DOHH2 (cell line): ENCODE results near the gene POLRMT.
A peak's percentile ranks its signal among the peaks of the same experiment; 100 is the strongest.

Experiments used
- H3F3A ChIP-seq: fragments of 200-600 bp; sonication (generic), shearing (Covaris generic); 2 replicates; pipeline ENCODE4 v1.6.0; 2016; ENCODE audit warnings: antibody characterized with exemption, mild to moderate bottlenecking; ENCODE audit not compliant: control insufficient read depth, insufficient read depth
- H3K27ac ChIP-seq: fragments of 200-600 bp; sonication (generic); 2 replicates; pipeline ENCODE4 v1.5.1; 2014; ENCODE audit warnings: low read depth, mild to moderate bottlenecking, low read length, moderate library complexity
- H3K27me3 ChIP-seq: fragments of 200-600 bp; sonication (generic); 2 replicates; pipeline ENCODE4 v1.6.1; 2014; ENCODE audit warnings: mild to moderate bottlenecking, low read length, mixed read lengths; ENCODE audit not compliant: control insufficient read depth
- H3K36me3 ChIP-seq: fragments of 200-600 bp; sonication (generic); 2 replicates; pipeline ENCODE4 v1.6.1; 2014; ENCODE audit warnings: mild to moderate bottlenecking, low read length, moderate library complexity, mixed read lengths; ENCODE audit not compliant: control insufficient read depth
- H3K4me1 ChIP-seq: fragments of 200-600 bp; sonication (generic); 2 replicates; pipeline ENCODE4 v1.6.1; 2014; ENCODE audit warnings: mild to moderate bottlenecking, low read length, mixed read lengths; ENCODE audit not compliant: control insufficient read depth
- H3K4me2 ChIP-seq: fragments of 200-600 bp; sonication (generic); 2 replicates; pipeline ENCODE4 v1.6.0; 2014; ENCODE audit warnings: mild to moderate bottlenecking, low read length, moderate library complexity
- H3K4me3 ChIP-seq: fragments of 200-600 bp; sonication (generic); 2 replicates; pipeline ENCODE4 v1.5.1; 2014; ENCODE audit warnings: mild to moderate bottlenecking, low read length, mixed read lengths
- H3K79me2 ChIP-seq: fragments of 200-600 bp; sonication (generic); 2 replicates; pipeline ENCODE4 v1.6.1; 2014; ENCODE audit warnings: mild to moderate bottlenecking, low read length, mixed read lengths; ENCODE audit not compliant: control insufficient read depth
- H3K9me2 ChIP-seq: fragments of 200-600 bp; sonication (generic); replicated peaks from 2 replicates; pipeline ENCODE4 v1.6.1; 2014; ENCODE audit warnings: mild to moderate bottlenecking, low read length, mixed read lengths; ENCODE audit not compliant: control insufficient read depth
- H3K9me3 ChIP-seq: fragments of 200-600 bp; sonication (generic); 2 replicates; pipeline ENCODE4 v1.6.1; 2014; ENCODE audit warnings: antibody characterized with exemption, low read length, mixed read lengths; ENCODE audit not compliant: control insufficient read depth, insufficient read depth
- H4K20me1 ChIP-seq: fragments of 200-600 bp; sonication (generic); 2 replicates; pipeline ENCODE4 v1.6.0; 2014; ENCODE audit warnings: low read depth, mild to moderate bottlenecking, antibody characterized with exemption, low read length, moderate library complexity; ENCODE audit not compliant: control insufficient read depth, insufficient read depth
- EZH2phosphoT487 ChIP-seq: fragments of 200-600 bp; sonication (generic); IDR thresholded peaks from 2 replicates; pipeline ENCODE4 v1.6.1; 2017; ENCODE audit warnings: borderline replicate concordance, mild to moderate bottlenecking, antibody characterized with exemption, low read length, moderate library complexity, mixed read lengths
- TF ChIP-seq, protein P1 (sequence below): fragments of 200-600 bp; sonication (generic); IDR thresholded peaks from one replicate; pipeline ENCODE4 v1.5.1; 2014; ENCODE audit warnings: antibody characterized with exemption, mild to moderate bottlenecking, low read depth, low read length; ENCODE audit not compliant: poor library complexity, severe bottlenecking

The POLRMT gene

GRCh38 chr19:612941-613340 is 20.4 kb downstream of the POLRMT start:
- no peak overlapping the region for H3K27ac ChIP-seq
- H3K9me2 ChIP-seq: no peaks in the 10 kb centered on the region
- no peaks in the 10 kb centered on the region for H4K20me1 ChIP-seq
- H3K4me3 ChIP-seq: no peak overlapping the region
- H3K9me3 ChIP-seq: no peaks in the 10 kb centered on the region
- H3F3A ChIP-seq: no peaks in the 10 kb centered on the region
- H3K27me3 ChIP-seq: no peaks in the 10 kb centered on the region
- no peak overlapping the region for H3K4me2 ChIP-seq
- H3K79me2 ChIP-seq: no peaks in the 10 kb centered on the region
- TF ChIP-seq EZH2phosphoT487: no peak
- TF ChIP-seq, protein P1, sequence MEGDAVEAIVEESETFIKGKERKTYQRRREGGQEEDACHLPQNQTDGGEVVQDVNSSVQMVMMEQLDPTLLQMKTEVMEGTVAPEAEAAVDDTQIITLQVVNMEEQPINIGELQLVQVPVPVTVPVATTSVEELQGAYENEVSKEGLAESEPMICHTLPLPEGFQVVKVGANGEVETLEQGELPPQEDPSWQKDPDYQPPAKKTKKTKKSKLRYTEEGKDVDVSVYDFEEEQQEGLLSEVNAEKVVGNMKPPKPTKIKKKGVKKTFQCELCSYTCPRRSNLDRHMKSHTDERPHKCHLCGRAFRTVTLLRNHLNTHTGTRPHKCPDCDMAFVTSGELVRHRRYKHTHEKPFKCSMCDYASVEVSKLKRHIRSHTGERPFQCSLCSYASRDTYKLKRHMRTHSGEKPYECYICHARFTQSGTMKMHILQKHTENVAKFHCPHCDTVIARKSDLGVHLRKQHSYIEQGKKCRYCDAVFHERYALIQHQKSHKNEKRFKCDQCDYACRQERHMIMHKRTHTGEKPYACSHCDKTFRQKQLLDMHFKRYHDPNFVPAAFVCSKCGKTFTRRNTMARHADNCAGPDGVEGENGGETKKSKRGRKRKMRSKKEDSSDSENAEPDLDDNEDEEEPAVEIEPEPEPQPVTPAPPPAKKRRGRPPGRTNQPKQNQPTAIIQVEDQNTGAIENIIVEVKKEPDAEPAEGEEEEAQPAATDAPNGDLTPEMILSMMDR: no peak
- peaks cover 14% of the 10 kb centered on the region for H3K4me1 ChIP-seq
- peaks cover 11% of the 10 kb centered on the region for H3K36me3 ChIP-seq

- peaks cover 14% of the 10 kb centered on the region for H3K4me1 ChIP-seq
- no peaks in the 10 kb centered on the region for H3F3A ChIP-seq
- TF ChIP-seq, protein P1: no peak
- TF ChIP-seq EZH2phosphoT487: no peak
- no peaks in the 10 kb centered on the region for H3K9me3 ChIP-seq
- H3K4me3 ChIP-seq: no peak overlapping the region
- H3K27ac ChIP-seq: no peak overlapping the region
- no peak overlapping the region for H3K4me2 ChIP-seq
- H3K9me2 ChIP-seq: no peaks in the 10 kb centered on the region
- no peaks in the 10 kb centered on the region for H3K27me3 ChIP-seq
- H3K36me3 ChIP-seq: peaks cover 9% of the 10 kb centered on the region
- H4K20me1 ChIP-seq: no peaks in the 10 kb centered on the region
- no peaks in the 10 kb centered on the region for H3K79me2 ChIP-seq
Measured at GRCh38 chr19:611481-611868, 21.9 kb downstream of the POLRMT start.

DNA sequence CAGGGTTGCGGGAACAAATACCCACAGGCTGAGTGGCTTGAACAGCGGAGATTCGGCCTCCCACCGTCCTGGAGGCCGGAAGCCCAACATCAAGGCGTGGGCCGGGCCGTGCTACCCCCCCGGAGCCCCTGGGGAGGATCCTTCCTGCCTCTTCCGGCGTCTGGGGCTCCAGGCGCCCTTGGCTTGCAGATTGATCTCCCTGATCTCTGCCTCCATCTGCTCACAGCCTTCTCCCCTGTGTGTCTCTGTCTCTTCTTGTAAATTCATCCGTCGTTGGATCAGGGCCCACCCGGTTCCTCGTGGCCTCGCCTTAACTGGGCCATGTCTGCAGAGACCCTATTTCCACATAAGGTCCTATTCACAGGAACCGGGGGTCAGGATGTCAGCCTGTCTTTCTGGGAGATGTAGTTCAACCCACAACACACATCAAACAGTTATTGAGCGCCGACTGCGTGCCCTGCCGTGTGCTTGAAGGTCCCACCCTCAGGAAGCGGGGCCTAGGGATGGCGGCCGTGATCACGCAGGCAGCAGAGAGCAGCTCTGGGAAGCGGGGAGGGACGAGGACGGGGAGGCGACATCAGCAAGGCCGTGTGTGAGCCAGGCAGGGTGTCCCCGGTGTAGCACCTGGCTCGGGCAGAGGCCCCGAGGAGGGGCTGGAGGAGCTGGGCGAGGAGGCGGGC is 22.4 kb downstream of the POLRMT start:
- Histone ChIP-seq H3K4me3 (peak overlapping the region; percentile 20; the same call in 1 of the 2 replicates), H3K79me2 (no peaks in the 10 kb centered on the region), H3K27ac (no peak overlapping the region), H3K36me3 (peaks cover 9% of the 10 kb centered on the region), H3K27me3 (no peaks in the 10 kb centered on the region), H3K4me1 (peaks cover 14% of the 10 kb centered on the region), H4K20me1 (no peaks in the 10 kb centered on the region), H3K9me2 (no peaks in the 10 kb centered on the region), H3K4me2 (peak overlapping the region; percentile 30; the same call in 1 of the 2 replicates), H3K9me3 (no peaks in the 10 kb centered on the region), H3F3A (no peaks in the 10 kb centered on the region)
- no peak for TF ChIP-seq EZH2phosphoT487
- TF ChIP-seq, protein P1: no peak
